HG02981 (cell line): ENCODE results near the gene WTAP.

Experiments used
- ATAC-seq: cut with Tn5 transposase; IDR thresholded peaks from one replicate; pipeline ENCODE4 v1.9.1; 2021; ENCODE audit warnings: mild to moderate bottlenecking, moderate library complexity; ENCODE audit not compliant: unreplicated experiment

WTAP gene

GRCh38 chr6:159800141-159800865, 73.0 kb downstream of the WTAP start, which contains the start of gene PNLDC1:
Gene PNLDC1 (plus strand): TSS chr6:159800276. CDS start chr6:159800308, 32 bp downstream.
- no peak for ATAC-seq

DNA sequence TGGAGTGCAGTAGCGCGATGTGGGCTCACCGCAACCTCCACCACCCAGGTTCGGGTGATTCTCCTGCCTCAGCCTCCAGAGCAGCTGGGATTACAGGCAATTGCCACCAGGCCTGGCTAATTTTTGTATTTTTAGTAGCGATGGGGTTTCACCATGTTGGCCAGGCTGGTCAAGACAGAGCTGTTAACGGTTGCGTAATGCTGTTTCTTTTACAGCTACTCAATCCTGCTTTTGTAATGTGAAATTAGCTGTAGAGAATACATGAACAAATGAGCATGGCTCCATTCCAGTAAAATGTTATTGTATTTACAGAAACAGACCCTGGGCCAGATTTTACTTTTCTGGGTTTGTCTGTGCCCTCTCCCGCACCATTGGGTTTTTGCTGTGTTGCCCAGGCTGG, 74.6 kb downstream of the WTAP start:
- no peak for ATAC-seq

- ATAC-seq = no peak
Measured at GRCh38 chr6:159804504-159804903, 77.2 kb downstream of the WTAP start.

GRCh38 chr6:159805440-159806020, 78.2 kb downstream of the WTAP start:
- ATAC-seq = no peak
